ENCODE measurements around the gene POGLUT3. TPM values are rescaled to one million over a fixed set of nuclear protein-coding genes. Genes with fewer than 3 reads are reported as not detected.

POGLUT3 gene
- total and polyA plus RNA-seq, 2 experiments from 2014 or later = 21.6 to 23.9 TPM

- 80 to 87% methylated on average over 2 of the region's 2 CpGs for WGBS, 2 experiments (ENCODE audit: low coverage in 1 of 2, low lambda C conversion rate in 2 of 2, missing lambda C conversion rate in 2 of 2)
- Histone ChIP-seq H3K9ac (no peak overlapping the region), H3K79me2 (ENCODE audit: insufficient read depth) (no peaks in the 10 kb centered on the region), H2AFZ (peak overlapping the region; percentile 65), H3K27me3 (replicated peaks; ENCODE audit: insufficient read depth) (no peaks in the 10 kb centered on the region), H3K4me2 (ENCODE audit: unreplicated experiment) (no peak overlapping the region), H3K36me3 (ENCODE audit: low read depth) (no peaks in the 10 kb centered on the region), H3K4me3 (no peak overlapping the region), H3K9me3 (ENCODE audit: low read depth) (no peaks in the 10 kb centered on the region), H3F3A (ENCODE audit: insufficient read depth) (peaks cover 9% of the 10 kb centered on the region; the same call in 1 of the 2 replicates), H3K4me1 (ENCODE audit: insufficient read depth) (0 out of 2 replicates have a peak, but pooled peaks cover 12% of the 10 kb centered on the region), H3K27ac (no peak overlapping the region), H4K20me1 (ENCODE audit: insufficient read depth) (no peaks in the 10 kb centered on the region), H3K9me2 (ENCODE audit: insufficient read depth) (no peaks in the 10 kb centered on the region)
- in situ Hi-C loops (cut with MboI) = no loop called here
- no peak for TF ChIP-seq EZH2 (IDR thresholded peaks at IDR 0.05; ENCODE audit: insufficient read depth, poor library complexity, severe bottlenecking)
- TF ChIP-seq EZH2phosphoT487 (IDR thresholded peaks at IDR 0.05; ENCODE audit: insufficient read depth, low read depth) = no peak
- peak; percentile 77 for DNase-seq
Observed at GRCh38 chr11:108511851-108512474, 13.8 kb upstream of the POGLUT3 start.

- no peak for DNase-seq
- Histone ChIP-seq H3F3A (ENCODE audit: insufficient read depth) (peaks cover 9% of the 10 kb centered on the region; the same call in 1 of the 2 replicates), H3K27me3 (replicated peaks; ENCODE audit: insufficient read depth) (no peaks in the 10 kb centered on the region), H3K79me2 (ENCODE audit: insufficient read depth) (no peaks in the 10 kb centered on the region), H2AFZ (peak overlapping the region; percentile 32), H3K4me2 (ENCODE audit: unreplicated experiment) (no peak overlapping the region), H3K9ac (no peak overlapping the region), H3K9me3 (ENCODE audit: low read depth) (no peaks in the 10 kb centered on the region), H4K20me1 (ENCODE audit: insufficient read depth) (no peaks in the 10 kb centered on the region), H3K4me1 (ENCODE audit: insufficient read depth) (0 out of 2 replicates have a peak, but pooled peaks cover 12% of the 10 kb centered on the region), H3K27ac (no peak overlapping the region), H3K36me3 (ENCODE audit: low read depth) (no peaks in the 10 kb centered on the region), H3K9me2 (ENCODE audit: insufficient read depth) (no peaks in the 10 kb centered on the region), H3K4me3 (no peak overlapping the region)
- in situ Hi-C loops (cut with MboI) = no loop called here
- WGBS, 2 experiments (ENCODE audit: low coverage in 1 of 2, low lambda C conversion rate in 2 of 2, missing lambda C conversion rate in 2 of 2) = 26 to 28% methylated on average over 3 of the region's 3 CpGs
- no peak for TF ChIP-seq EZH2phosphoT487 (IDR thresholded peaks at IDR 0.05; ENCODE audit: insufficient read depth, low read depth)
- TF ChIP-seq EZH2 (IDR thresholded peaks at IDR 0.05; ENCODE audit: insufficient read depth, poor library complexity, severe bottlenecking) = no peak
Observed at GRCh38 chr11:108508653-108509593, 10.7 kb upstream of the POGLUT3 start.

GRCh38 chr11:108501396-108501795, 3.2 kb upstream of the POGLUT3 start:
- no peak for TF ChIP-seq EZH2phosphoT487 (IDR thresholded peaks at IDR 0.05; ENCODE audit: insufficient read depth, low read depth)
- no peak for TF ChIP-seq EZH2 (IDR thresholded peaks at IDR 0.05; ENCODE audit: insufficient read depth, poor library complexity, severe bottlenecking)
- Histone ChIP-seq H3K4me1 (ENCODE audit: insufficient read depth) (peaks cover 9% of the 10 kb centered on the region), H3K36me3 (ENCODE audit: low read depth) (no peaks in the 10 kb centered on the region), H3K9ac (no peak overlapping the region), H3K4me3 (no peak overlapping the region), H3K9me3 (ENCODE audit: low read depth) (no peaks in the 10 kb centered on the region), H2AFZ (peak overlapping the region; percentile 17; the same call in 1 of the 2 replicates), H3K27me3 (replicated peaks; ENCODE audit: insufficient read depth) (no peaks in the 10 kb centered on the region), H3K4me2 (ENCODE audit: unreplicated experiment) (no peak overlapping the region), H3K9me2 (ENCODE audit: insufficient read depth) (no peaks in the 10 kb centered on the region), H3K79me2 (ENCODE audit: insufficient read depth) (no peaks in the 10 kb centered on the region), H3F3A (ENCODE audit: insufficient read depth) (peaks cover 13% of the 10 kb centered on the region), H3K27ac (no peak overlapping the region), H4K20me1 (ENCODE audit: insufficient read depth) (no peaks in the 10 kb centered on the region)
- peak; percentile 21 for DNase-seq
- in situ Hi-C loops (cut with MboI) = no loop called here
- 49 to 57% methylated on average over 5 of the region's 5 CpGs for WGBS, 2 experiments (ENCODE audit: low coverage in 1 of 2, low lambda C conversion rate in 2 of 2, missing lambda C conversion rate in 2 of 2)

DNA sequence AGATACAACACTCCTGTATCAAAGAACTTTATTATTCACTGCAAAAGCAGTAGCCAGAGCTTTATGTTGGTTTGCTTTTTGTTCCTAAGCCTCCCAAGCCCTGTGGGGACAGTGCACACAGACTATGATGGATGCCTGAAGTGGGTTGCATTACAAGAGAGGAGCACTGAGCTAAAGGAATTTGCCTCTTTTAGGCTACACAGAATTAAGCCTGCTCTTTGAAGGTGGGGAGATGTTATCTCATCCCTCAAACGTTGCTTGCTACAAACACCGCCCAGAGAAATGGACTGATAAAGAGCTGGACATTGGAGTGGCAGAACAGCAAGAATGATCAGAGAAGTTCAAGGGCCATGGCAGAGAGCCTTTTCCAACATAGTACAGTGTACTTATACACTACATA, 2.5 kb upstream of the POGLUT3 start:
- TF ChIP-seq EZH2phosphoT487 (IDR thresholded peaks at IDR 0.05; ENCODE audit: insufficient read depth, low read depth) (no peak), EZH2 (IDR thresholded peaks at IDR 0.05; ENCODE audit: insufficient read depth, poor library complexity, severe bottlenecking) (no peak)
- no peaks in the 10 kb centered on the region for H3K36me3 ChIP-seq (ENCODE audit: low read depth)
- H3K9me3 ChIP-seq (ENCODE audit: low read depth) = no peaks in the 10 kb centered on the region
- no peaks in the 10 kb centered on the region for H3K9me2 ChIP-seq (ENCODE audit: insufficient read depth)
- no peaks in the 10 kb centered on the region for H3K27me3 ChIP-seq (replicated peaks; ENCODE audit: insufficient read depth)
- no peaks in the 10 kb centered on the region for H3K79me2 ChIP-seq (ENCODE audit: insufficient read depth)
- no peak overlapping the region for H3K9ac ChIP-seq
- no peak overlapping the region for H3K27ac ChIP-seq
- in situ Hi-C loops (cut with MboI) = no loop called here
- DNase-seq = no peak
- H2AFZ ChIP-seq = no peak overlapping the region
- no peaks in the 10 kb centered on the region for H4K20me1 ChIP-seq (ENCODE audit: insufficient read depth)
- peaks cover 18% of the 10 kb centered on the region for H3F3A ChIP-seq (ENCODE audit: insufficient read depth)
- H3K4me3 ChIP-seq = no peak overlapping the region
- 69 to 88% methylated on average over 2 of the region's 2 CpGs for WGBS, 2 experiments (ENCODE audit: low coverage in 1 of 2, low lambda C conversion rate in 2 of 2, missing lambda C conversion rate in 2 of 2)
- no peak overlapping the region for H3K4me2 ChIP-seq (ENCODE audit: unreplicated experiment)
- H3K4me1 ChIP-seq (ENCODE audit: insufficient read depth) = peaks cover 11% of the 10 kb centered on the region

Data from GM23248 (cell line).